Activated CD4-positive, alpha-beta T cell treated with anti-CD3 and anti-CD28 coated beads for 48 hours (primary cell): ENCODE measurements around the gene DUOXA2.

Experiments
- DNase-seq: peaks from one replicate; pipeline ENCODE4 v3.0.0-alpha.2; 2020

Gene DUOXA2

DNA sequence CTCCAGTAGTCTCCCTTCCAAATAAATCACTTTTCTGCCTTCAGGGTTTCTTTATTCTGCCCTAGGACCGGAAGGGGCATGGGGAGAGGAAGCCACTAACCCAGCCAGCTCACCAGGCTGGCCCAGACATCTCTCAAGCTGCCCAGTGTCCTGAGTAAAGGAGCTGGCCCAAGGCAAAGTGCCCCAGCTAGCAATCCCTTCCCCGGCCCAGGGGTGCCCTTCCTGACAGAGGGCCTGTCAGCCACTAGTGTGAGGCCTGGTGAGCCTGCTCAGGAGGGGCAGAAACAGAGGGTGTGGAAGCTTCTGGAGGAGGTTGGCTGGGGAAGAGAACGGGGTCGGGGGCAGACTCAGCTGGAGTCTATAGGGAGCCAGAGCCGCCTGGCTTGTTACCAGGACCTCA is 51.4 kb downstream of the DUOXA2 start:
- DNase-seq = no peak

DNA sequence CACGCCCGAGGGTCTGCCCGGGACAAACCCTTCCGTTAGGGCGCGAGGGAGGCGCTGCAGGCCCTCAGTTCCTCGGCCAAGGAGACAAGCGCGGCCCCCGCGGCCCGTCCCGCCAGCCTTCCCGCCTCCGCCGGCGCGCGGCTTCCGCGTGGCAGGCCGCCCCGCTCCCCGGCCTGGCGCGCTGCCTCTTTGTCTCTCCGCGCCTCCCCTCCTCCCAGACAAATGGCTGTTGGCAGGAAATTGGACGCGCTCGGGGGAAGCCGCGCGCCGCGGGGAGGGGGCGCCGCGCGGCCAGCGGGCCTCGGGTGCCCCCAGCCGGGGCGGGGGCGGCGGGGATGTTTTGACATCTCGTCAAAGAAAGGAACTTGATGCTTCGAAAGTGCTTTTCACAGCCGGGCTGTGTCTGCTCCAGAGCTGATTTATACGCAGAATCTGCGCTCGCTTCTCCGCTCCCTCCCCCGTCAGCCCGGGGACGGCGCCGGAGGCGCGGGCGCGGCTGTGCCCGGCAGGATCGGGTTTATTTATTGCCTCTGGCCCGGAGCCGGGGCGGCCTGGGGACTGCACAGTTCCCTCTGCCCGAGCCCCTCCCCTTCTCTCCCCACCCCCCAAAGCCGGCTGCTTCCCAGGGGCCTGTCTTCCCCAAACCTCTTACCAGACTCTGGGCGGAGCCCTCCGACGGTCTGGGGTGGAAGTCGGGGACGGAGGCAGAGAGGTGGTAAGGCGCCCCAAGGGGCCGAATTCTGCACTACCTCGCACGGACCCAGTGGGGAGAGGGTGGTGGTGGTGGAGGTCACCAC is 52.9 kb downstream of the DUOXA2 start:
- DNase-seq = peak; percentile 90

DNA sequence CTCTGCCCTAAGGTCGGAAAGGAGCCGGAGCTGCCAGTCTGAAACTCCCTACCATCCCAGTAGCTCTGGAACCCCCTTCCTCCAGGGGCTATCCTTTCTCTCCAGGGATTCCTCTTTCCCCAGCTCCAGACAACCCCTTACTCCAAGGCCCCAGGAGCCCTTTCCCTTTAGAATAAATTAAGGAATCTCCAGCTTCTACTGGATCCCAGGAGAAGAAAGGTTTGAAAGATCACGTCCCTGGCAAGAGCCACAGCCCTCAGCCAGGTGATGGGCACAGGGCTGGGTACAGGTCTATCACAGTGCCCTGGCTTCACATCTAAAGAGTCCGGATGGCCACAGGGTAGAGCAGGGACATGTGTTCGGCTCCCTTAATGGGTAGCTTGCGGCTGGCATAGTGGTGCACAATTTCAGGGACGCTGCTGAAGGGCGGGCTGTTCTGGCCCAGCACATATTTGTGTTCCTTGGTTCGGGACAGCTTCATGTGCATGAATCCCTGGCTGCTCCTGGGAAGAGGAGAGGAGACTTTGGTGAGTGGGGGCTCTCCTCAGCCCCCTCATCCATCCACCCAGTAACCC is 53.6 kb downstream of the DUOXA2 start:
- DNase-seq = no peak
